K562 (cell line): Measurements from ENCODE around the gene SCAMP3. TPM values are rescaled to one million over a fixed set of nuclear protein-coding genes. Genes with fewer than 3 reads are reported as not detected.
A peak's percentile ranks its signal among the peaks of the same experiment; 100 is the strongest.

Source experiments
- CBFA2T2 ChIP-seq: fragments of 450-650 bp; conservative IDR thresholded peaks from 2 replicates; pipeline ENCODE4 v1.6.1; 2017; ENCODE audit warnings: mild to moderate bottlenecking
- CBX3 ChIP-seq, 2 experiments: IDR thresholded peaks; 1 replicate in 1 of 2; 2 replicates in 1 of 2; pipeline ENCODE4 v1.6.1; 2012; ENCODE audit warnings: inconsistent platforms in 2 of 2, low read length in 2 of 2, borderline replicate concordance in 1 of 2, control low read depth in 1 of 2
- GABPB1 ChIP-seq: sonication (generic); formaldehyde crosslinking; IDR thresholded peaks from 2 replicates; pipeline ENCODE4 v1.8.0; 2022; ENCODE audit warnings: mild to moderate bottlenecking, missing genetic modification reagents
- HLTF ChIP-seq: fragments of 450-650 bp; IDR thresholded peaks from 2 replicates; pipeline ENCODE4 v1.6.1; 2016
- LARP7 ChIP-seq: fragments of 450-650 bp; IDR thresholded peaks from 2 replicates; pipeline ENCODE4 v1.6.1; 2016
- MAZ ChIP-seq, 2 experiments: fragments of 450-650 bp in 1 of 2; sonication (generic) in 1 of 2; formaldehyde crosslinking; IDR thresholded peaks in 1 of 2; conservative IDR thresholded peaks in 1 of 2; 2 replicates each; pipeline versions ENCODE4 v1.4.0 to v1.5.0; 2020; ENCODE audit warnings: mild to moderate bottlenecking in 1 of 2, missing genetic modification reagents in 1 of 2
- NCOA6 ChIP-seq: fragments of 450-650 bp; IDR thresholded peaks from 2 replicates; pipeline ENCODE4 v1.6.1; 2017; ENCODE audit warnings: mild to moderate bottlenecking
- PCBP2 ChIP-seq: fragments of 200-400 bp; formaldehyde crosslinking; IDR thresholded peaks from 2 replicates; pipeline ENCODE4 v1.6.1; 2018; ENCODE audit warnings: low read length, low read depth, mild to moderate bottlenecking, moderate library complexity; ENCODE audit not compliant: poor library complexity, severe bottlenecking
- PHF8 ChIP-seq: fragments of 200-600 bp; sonication (generic); IDR thresholded peaks from 2 replicates; pipeline ENCODE4 v1.6.1; 2012; ENCODE audit warnings: mixed run types, mild to moderate bottlenecking, inconsistent platforms, low read length, moderate library complexity, borderline replicate concordance
- POLR2AphosphoS5 ChIP-seq: IDR thresholded peaks from 2 replicates; pipeline ENCODE4 v1.6.1; 2011; ENCODE audit warnings: mild to moderate bottlenecking, low read depth, low read length, moderate library complexity; ENCODE audit not compliant: control insufficient read depth, insufficient read depth
- POLR2G ChIP-seq: fragments of 200-400 bp; formaldehyde crosslinking; IDR thresholded peaks from 2 replicates; pipeline ENCODE4 v1.6.1; 2017; ENCODE audit warnings: low read depth, mild to moderate bottlenecking, antibody characterized with exemption, low read length, moderate library complexity
- RB1 ChIP-seq: fragments of 450-650 bp; IDR thresholded peaks from 2 replicates; pipeline ENCODE4 v1.6.1; 2017; ENCODE audit warnings: low read depth, mild to moderate bottlenecking
- SAP30 ChIP-seq: fragments of 200-600 bp; sonication (generic); IDR thresholded peaks from 2 replicates; pipeline ENCODE4 v1.6.1; 2012; ENCODE audit warnings: borderline replicate concordance, low read depth, mild to moderate bottlenecking, moderate library complexity, low read length, control low read depth, inconsistent platforms; ENCODE audit not compliant: insufficient read depth, poor library complexity, severe bottlenecking
- ZBED1 ChIP-seq: IDR thresholded peaks from 2 replicates; pipeline ENCODE4 v1.6.1; 2014
- polyA plus RNA-seq, 8 experiments: library from polyadenylated mRNA; depleted of rRNA in 4 of 8; stranded (reverse) in 5 of 8; unstranded in 3 of 8; fragments of >200 nt; fragmentation: Nextera tagmentation in 2 of 8; fragmentation: Illumina TruSeq in 1 of 8; extraction: Ambion mirVana in 2 of 8; extraction: Trizol in 1 of 8; gene quantifications; 2 replicates each; pipeline versions ENCODE4 v1.2.1 to v1.2.3, GENCODE V29; 2011 to 2014; ENCODE audit warnings: inconsistent platforms in 1 of 8, missing spikeins in 1 of 8
- total RNA-seq, 7 experiments: library from RNA; depleted of rRNA in 6 of 7; stranded (reverse); fragments of >200 nt in 6 of 7; fragmentation: Illumina TruSeq in 2 of 7; extraction: Trizol in 2 of 7; gene quantifications; 2 replicates each; pipeline versions ENCODE4 v1.2.1 to v1.2.3, GENCODE V29; 2011 to 2021; ENCODE audit warnings: low replicate concordance in 1 of 7
- TF ChIP-seq, protein P1 (sequence below): sonication (generic); formaldehyde crosslinking; IDR thresholded peaks from 2 replicates; pipeline ENCODE4 v1.9.0; 2022; ENCODE audit warnings: mild to moderate bottlenecking, missing genetic modification reagents
- TF ChIP-seq, protein P2 (sequence below): sonication (generic); formaldehyde crosslinking; IDR thresholded peaks from 2 replicates; pipeline ENCODE4 v1.8.1; 2023; ENCODE audit warnings: mild to moderate bottlenecking, missing genetic modification reagents
- TF ChIP-seq, protein P3 (sequence below): sonication (generic); formaldehyde crosslinking; IDR thresholded peaks from 2 replicates; pipeline ENCODE4 v1.8.0; 2022; ENCODE audit warnings: mild to moderate bottlenecking, missing genetic modification reagents
- TF ChIP-seq, protein P4 (sequence below): sonication (generic); formaldehyde crosslinking; IDR thresholded peaks from 2 replicates; pipeline ENCODE4 v1.9.0; 2022; ENCODE audit warnings: mild to moderate bottlenecking, missing genetic modification reagents

SCAMP3 gene
- total and polyA plus RNA-seq, 9 of the 15 experiments (the other 6 are each of a cell fraction or from before 2014, with no cell fraction given): 14.2 to 131 (median 86.1) TPM

- peak; percentile 41 to 56; a peak in 3 of 4 replicates for TF ChIP-seq MAZ (CRISPR knock-in tag; conservative IDR thresholded peaks at IDR 0.05 in 1 of 2, IDR thresholded peaks at IDR 0.05 in 1 of 2)
- TF ChIP-seq GABPB1 (CRISPR knock-in tag): peak; percentile 64
- TF ChIP-seq PCBP2: no peak
- TF ChIP-seq, protein P1, sequence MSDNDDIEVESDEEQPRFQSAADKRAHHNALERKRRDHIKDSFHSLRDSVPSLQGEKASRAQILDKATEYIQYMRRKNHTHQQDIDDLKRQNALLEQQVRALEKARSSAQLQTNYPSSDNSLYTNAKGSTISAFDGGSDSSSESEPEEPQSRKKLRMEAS (CRISPR knock-in tag): peak; percentile 98
- TF ChIP-seq, protein P2, sequence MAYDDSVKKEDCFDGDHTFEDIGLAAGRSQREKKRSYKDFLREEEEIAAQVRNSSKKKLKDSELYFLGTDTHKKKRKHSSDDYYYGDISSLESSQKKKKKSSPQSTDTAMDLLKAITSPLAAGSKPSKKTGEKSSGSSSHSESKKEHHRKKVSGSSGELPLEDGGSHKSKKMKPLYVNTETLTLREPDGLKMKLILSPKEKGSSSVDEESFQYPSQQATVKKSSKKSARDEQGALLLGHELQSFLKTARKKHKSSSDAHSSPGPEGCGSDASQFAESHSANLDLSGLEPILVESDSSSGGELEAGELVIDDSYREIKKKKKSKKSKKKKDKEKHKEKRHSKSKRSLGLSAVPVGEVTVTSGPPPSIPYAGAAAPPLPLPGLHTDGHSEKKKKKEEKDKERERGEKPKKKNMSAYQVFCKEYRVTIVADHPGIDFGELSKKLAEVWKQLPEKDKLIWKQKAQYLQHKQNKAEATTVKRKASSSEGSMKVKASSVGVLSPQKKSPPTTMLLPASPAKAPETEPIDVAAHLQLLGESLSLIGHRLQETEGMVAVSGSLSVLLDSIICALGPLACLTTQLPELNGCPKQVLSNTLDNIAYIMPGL (CRISPR knock-in tag): 0 out of 2 replicates have a peak, but pooled peaks have one; percentile 37
- TF ChIP-seq PHF8: peak; percentile 43; the same call in 1 of the 2 replicates
- TF ChIP-seq CBFA2T2: 0 out of 2 replicates have a peak, but pooled peaks have one; percentile 22
- TF ChIP-seq HLTF: 0 out of 2 replicates have a peak, but pooled peaks have one; percentile 40
- peak in 1 of 2 experiments; percentile 14; a peak in 1 of 3 replicates for TF ChIP-seq CBX3 (IDR thresholded peaks at IDR 0.05; ENCODE audit: borderline replicate concordance in 1 of 2, low read length in 2 of 2)
- 0 out of 2 replicates have a peak, but pooled peaks have one; percentile 23 for TF ChIP-seq LARP7
- TF ChIP-seq, protein P3, sequence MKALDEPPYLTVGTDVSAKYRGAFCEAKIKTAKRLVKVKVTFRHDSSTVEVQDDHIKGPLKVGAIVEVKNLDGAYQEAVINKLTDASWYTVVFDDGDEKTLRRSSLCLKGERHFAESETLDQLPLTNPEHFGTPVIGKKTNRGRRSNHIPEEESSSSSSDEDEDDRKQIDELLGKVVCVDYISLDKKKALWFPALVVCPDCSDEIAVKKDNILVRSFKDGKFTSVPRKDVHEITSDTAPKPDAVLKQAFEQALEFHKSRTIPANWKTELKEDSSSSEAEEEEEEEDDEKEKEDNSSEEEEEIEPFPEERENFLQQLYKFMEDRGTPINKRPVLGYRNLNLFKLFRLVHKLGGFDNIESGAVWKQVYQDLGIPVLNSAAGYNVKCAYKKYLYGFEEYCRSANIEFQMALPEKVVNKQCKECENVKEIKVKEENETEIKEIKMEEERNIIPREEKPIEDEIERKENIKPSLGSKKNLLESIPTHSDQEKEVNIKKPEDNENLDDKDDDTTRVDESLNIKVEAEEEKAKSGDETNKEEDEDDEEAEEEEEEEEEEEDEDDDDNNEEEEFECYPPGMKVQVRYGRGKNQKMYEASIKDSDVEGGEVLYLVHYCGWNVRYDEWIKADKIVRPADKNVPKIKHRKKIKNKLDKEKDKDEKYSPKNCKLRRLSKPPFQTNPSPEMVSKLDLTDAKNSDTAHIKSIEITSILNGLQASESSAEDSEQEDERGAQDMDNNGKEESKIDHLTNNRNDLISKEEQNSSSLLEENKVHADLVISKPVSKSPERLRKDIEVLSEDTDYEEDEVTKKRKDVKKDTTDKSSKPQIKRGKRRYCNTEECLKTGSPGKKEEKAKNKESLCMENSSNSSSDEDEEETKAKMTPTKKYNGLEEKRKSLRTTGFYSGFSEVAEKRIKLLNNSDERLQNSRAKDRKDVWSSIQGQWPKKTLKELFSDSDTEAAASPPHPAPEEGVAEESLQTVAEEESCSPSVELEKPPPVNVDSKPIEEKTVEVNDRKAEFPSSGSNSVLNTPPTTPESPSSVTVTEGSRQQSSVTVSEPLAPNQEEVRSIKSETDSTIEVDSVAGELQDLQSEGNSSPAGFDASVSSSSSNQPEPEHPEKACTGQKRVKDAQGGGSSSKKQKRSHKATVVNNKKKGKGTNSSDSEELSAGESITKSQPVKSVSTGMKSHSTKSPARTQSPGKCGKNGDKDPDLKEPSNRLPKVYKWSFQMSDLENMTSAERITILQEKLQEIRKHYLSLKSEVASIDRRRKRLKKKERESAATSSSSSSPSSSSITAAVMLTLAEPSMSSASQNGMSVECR (CRISPR knock-in tag): peak; percentile 63
- peak; percentile 94 for TF ChIP-seq NCOA6
- TF ChIP-seq, protein P4, sequence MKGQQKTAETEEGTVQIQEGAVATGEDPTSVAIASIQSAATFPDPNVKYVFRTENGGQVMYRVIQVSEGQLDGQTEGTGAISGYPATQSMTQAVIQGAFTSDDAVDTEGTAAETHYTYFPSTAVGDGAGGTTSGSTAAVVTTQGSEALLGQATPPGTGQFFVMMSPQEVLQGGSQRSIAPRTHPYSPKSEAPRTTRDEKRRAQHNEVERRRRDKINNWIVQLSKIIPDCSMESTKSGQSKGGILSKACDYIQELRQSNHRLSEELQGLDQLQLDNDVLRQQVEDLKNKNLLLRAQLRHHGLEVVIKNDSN: peak; percentile 96
- peak; percentile 71 for TF ChIP-seq SAP30
- peak; percentile 77 for TF ChIP-seq POLR2AphosphoS5
- TF ChIP-seq POLR2G: peak; percentile 93
- TF ChIP-seq ZBED1: no peak
- peak; percentile 40 for TF ChIP-seq RB1
These were observed 11.4 kb upstream of the SCAMP3 start, which contains the start of gene CLK2 (continued) for GRCh38 chr1:155273343-155274245.
